ENCODE measurements around the gene ADGRG3.

The ADGRG3 gene

GRCh38 chr16:57630931-57631845 is 36.9 kb upstream of the ADGRG3 start:
- no peak for DNase-seq (ENCODE audit: low read depth)

GRCh38 chr16:57632568-57632967 is 35.5 kb upstream of the ADGRG3 start:
- DNase-seq (ENCODE audit: low read depth): no peak

GRCh38 chr16:57633383-57634064 is 34.6 kb upstream of the ADGRG3 start:
- no peak for DNase-seq (ENCODE audit: low read depth)

GRCh38 chr16:57634171-57634570 is 33.9 kb upstream of the ADGRG3 start:
- DNase-seq (ENCODE audit: low read depth): no peak

- no peak for DNase-seq (ENCODE audit: low read depth)
These were observed 32.6 kb upstream of the ADGRG3 start for GRCh38 chr16:57635266-57636097.

- no peak for DNase-seq (ENCODE audit: low read depth)
These were observed 31.9 kb upstream of the ADGRG3 start for GRCh38 chr16:57636184-57636583.

GRCh38 chr16:57637020-57637419 is 31.1 kb upstream of the ADGRG3 start:
- no peak for DNase-seq (ENCODE audit: low read depth)

GRCh38 chr16:57637424-57637823 is 30.7 kb upstream of the ADGRG3 start:
- DNase-seq (ENCODE audit: low read depth): no peak

- DNase-seq (ENCODE audit: low read depth): no peak
These were observed 30.1 kb upstream of the ADGRG3 start for GRCh38 chr16:57637965-57638364.

- DNase-seq (ENCODE audit: low read depth): no peak
These were observed 29.7 kb upstream of the ADGRG3 start for GRCh38 chr16:57638381-57638780.

- DNase-seq (ENCODE audit: low read depth): no peak
These were observed 28.8 kb upstream of the ADGRG3 start for GRCh38 chr16:57639172-57639887.

- no peak for DNase-seq (ENCODE audit: low read depth)
These were observed 27.9 kb upstream of the ADGRG3 start for GRCh38 chr16:57640185-57640584.

GRCh38 chr16:57640612-57641011 is 27.5 kb upstream of the ADGRG3 start:
- no peak for DNase-seq (ENCODE audit: low read depth)

- DNase-seq (ENCODE audit: low read depth): no peak
These were observed 25.7 kb upstream of the ADGRG3 start for GRCh38 chr16:57642160-57643135.

- no peak for DNase-seq (ENCODE audit: low read depth)
These were observed 24.8 kb upstream of the ADGRG3 start for GRCh38 chr16:57643147-57643874.

- DNase-seq (ENCODE audit: low read depth): no peak
These were observed 24.2 kb upstream of the ADGRG3 start for GRCh38 chr16:57643910-57644309.

GRCh38 chr16:57644383-57645014 is 23.6 kb upstream of the ADGRG3 start:
- no peak for DNase-seq (ENCODE audit: low read depth)

GRCh38 chr16:57645169-57645568 is 22.9 kb upstream of the ADGRG3 start:
- DNase-seq (ENCODE audit: low read depth): no peak

- no peak for DNase-seq (ENCODE audit: low read depth)
These were observed 22.3 kb upstream of the ADGRG3 start for GRCh38 chr16:57645691-57646387.

Measured in activated T-helper 1 cell treated with Interleukin-2 at 50 U/mL for 16 hours (primary cell).